Mononuclear cell (primary cell): Measurements from ENCODE around the gene B4GALT7. TPM values are rescaled to one million over a fixed set of nuclear protein-coding genes. Genes with fewer than 3 reads are reported as not detected.
A peak's percentile ranks its signal among the peaks of the same experiment; 100 is the strongest.
"Not testable (repeated sequence)": the region's sequence is repeated elsewhere in the genome, so short reads cannot be mapped to it uniquely, and the experiment has no call there.

ENCODE experiments used
- H3K27me3 ChIP-seq: 2 replicates; pipeline ENCODE4 v1.6.0; 2011; ENCODE audit warnings: low read length, control low read depth; ENCODE audit not compliant: insufficient read depth
- H3K4me1 ChIP-seq: 2 replicates; pipeline ENCODE4 v1.5.1; 2011; ENCODE audit warnings: mild to moderate bottlenecking, low read length, control low read depth; ENCODE audit not compliant: insufficient read depth
- H3K4me3 ChIP-seq: 2 replicates; pipeline ENCODE4 v1.5.1; 2011; ENCODE audit warnings: mild to moderate bottlenecking, low read length, moderate library complexity
- H3K9me3 ChIP-seq: 2 replicates; pipeline ENCODE4 v1.5.1; 2011; ENCODE audit warnings: low read depth, mild to moderate bottlenecking, control low read depth, low read length
- total RNA-seq: library from RNA; depleted of rRNA; stranded (reverse); fragments of >200 nt; gene quantifications from one replicate; pipeline ENCODE4 v1.2.3, GENCODE V29; 2012

Gene B4GALT7, protein sequence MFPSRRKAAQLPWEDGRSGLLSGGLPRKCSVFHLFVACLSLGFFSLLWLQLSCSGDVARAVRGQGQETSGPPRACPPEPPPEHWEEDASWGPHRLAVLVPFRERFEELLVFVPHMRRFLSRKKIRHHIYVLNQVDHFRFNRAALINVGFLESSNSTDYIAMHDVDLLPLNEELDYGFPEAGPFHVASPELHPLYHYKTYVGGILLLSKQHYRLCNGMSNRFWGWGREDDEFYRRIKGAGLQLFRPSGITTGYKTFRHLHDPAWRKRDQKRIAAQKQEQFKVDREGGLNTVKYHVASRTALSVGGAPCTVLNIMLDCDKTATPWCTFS
- 11.5 TPM for total RNA-seq

DNA sequence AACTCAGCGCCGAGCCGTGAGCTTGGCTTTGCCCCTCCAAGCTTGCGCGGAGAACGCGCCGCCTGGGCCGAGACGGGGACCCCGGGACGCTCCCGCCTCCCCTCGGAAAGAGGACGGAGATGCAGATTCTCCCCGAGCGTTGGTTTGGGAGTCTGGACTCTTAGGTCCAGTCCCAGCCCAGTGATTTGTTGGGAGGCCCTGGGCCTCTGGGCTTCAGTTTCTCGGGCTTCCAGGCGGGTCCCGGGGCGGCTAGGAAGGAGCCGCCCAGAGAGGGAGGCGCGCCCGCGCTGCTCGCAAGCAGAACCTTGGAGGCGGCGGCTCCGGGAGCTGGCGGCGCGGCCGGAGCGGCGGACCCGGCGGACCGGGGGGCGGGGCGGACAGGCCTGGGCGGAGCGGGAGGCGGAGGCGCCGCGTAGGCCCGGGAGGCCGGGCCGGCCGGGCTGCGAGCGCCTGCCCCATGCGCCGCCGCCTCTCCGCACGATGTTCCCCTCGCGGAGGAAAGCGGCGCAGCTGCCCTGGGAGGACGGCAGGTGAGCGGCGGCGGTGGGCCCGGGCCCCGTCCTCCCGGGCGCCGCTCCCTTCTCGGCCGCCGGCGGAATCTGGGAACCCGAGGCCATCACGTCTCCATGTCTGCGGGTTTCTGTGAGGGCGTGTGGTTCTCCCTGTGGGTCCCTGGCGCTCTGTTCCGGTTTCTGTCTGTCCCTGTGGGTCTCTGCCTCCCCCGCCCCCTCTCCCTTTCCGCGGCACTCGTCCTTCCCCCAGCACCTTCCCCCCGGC is at the start of gene B4GALT7:
B4GALT7 (plus strand) TSS at position 402 of the 777 bp plus-strand sequence; CDS start at position 481, 79 bp downstream.
- no peaks in the 10 kb centered on the region for H3K27me3 ChIP-seq
- H3K9me3 ChIP-seq = no peaks in the 10 kb centered on the region
- peak within 1 kb of the TSS; percentile 73 for H3K4me3 ChIP-seq
- peaks cover 17% of the 10 kb centered on the region for H3K4me1 ChIP-seq

DNA sequence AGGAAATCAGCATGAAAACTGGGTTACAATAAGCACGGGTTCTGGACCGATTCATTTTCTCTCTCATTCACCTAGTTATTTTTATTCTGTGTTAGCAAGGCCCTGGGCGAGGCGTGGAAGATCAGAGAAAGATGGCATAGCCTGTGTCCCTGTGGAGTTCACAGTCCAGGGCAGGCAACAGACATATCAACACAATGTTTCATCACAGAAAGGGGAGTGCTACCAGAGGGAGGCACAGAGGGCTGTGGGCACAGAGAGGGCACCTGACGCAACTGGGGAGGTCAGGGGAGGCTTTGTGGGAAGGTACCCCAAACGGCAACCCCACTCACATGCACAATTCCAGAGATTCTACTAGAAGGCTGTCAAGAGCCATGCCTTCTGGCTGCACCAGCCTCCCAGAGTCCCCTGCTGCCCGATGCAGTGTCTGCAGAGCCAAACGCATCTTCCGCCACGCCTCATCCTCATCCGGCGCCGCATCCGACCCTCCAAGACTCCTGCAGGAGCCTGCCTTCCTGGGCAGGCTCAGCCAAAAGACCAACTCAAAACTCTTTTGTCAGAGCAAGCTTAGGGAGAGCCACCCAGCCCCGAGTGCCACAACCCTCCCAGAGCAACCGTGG is 47.0 kb upstream of the B4GALT7 start:
- H3K9me3 ChIP-seq = no peaks in the 10 kb centered on the region
- H3K4me3 ChIP-seq = peak overlapping the region; percentile 70
- no peaks in the 10 kb centered on the region for H3K27me3 ChIP-seq
- peaks cover 31% of the 10 kb centered on the region for H3K4me1 ChIP-seq

DNA sequence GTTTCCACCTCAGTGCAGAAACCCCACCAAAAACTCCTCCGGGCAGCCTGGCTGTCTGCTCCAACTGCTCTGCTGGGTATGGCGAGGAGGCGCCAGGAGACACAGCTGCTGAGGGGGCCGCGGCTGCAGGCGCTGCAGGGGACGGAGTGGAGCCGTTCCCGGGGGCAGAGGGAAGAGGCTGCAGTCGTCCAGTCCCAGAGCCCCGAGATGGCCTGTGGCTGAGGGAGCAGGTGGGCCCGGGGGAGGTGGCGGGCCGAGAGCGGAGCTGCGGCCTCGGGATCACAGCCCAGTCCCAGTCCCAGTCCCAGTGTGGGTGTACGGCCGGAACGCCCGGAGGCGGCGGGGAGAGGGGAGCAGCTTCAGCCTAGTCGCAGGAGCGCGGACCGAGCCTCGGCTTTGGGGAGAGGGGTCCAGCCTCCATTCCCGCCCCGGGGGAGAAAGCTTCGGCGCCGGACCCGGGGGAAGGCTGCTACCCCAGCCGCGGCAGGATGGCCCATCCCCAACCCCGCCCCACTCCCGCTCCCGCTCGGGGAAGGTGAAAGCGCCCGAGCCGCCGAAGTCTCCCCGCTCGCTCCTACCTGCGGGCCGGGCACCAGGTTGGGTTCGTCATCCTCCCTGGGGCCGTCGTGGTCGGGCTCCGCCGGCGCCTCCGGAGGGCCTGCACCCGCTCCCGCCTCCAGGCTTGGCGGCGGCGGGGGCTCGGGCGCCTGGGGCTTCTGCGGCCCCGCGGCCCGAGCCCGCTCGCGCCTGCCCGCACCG is 46.1 kb upstream of the B4GALT7 start:
- peaks cover 24% of the 10 kb centered on the region for H3K4me1 ChIP-seq
- peak overlapping the region; percentile 70 for H3K4me3 ChIP-seq
- H3K9me3 ChIP-seq = no peaks in the 10 kb centered on the region
- H3K27me3 ChIP-seq = no peaks in the 10 kb centered on the region

DNA sequence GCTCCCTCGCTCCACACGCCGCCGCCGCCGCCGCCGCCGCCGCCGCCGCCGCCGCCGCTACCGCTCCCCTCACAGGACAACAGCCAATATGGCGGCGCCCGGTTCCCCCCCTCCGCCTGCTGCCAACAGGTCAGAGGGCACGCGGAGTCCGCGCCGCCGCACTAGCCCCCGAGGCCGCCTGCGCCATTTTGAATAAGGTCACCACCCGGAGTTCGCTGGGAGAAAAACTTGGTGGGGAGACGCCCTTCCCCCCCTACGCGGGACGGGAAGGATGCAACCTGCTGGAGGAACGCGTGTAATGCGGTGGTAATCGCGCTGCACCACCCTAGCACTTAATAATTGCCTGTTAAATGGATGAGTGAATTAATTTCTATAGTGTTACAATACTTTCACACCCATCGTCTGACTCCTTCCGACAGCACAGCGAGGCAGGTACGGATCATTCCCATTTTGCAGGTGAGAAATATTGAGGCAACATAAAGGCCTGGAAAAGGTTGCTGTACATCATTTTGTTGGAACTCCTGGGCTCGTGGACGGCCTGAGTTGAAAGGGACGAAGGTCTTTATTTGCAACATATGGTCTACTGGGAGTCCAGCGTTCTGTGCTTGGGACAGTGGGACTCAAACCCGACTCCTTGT is 45.3 kb upstream of the B4GALT7 start, which contains the start of gene FAM193B:
FAM193B (minus strand) TSS at position 90 of the 638 bp plus-strand sequence. CDS start 105 bp downstream, outside the sequence.
- H3K9me3 ChIP-seq = no peaks in the 10 kb centered on the region
- peak within 1 kb of the TSS; percentile 70 for H3K4me3 ChIP-seq
- H3K27me3 ChIP-seq = no peaks in the 10 kb centered on the region
- H3K4me1 ChIP-seq = peaks cover 24% of the 10 kb centered on the region

DNA sequence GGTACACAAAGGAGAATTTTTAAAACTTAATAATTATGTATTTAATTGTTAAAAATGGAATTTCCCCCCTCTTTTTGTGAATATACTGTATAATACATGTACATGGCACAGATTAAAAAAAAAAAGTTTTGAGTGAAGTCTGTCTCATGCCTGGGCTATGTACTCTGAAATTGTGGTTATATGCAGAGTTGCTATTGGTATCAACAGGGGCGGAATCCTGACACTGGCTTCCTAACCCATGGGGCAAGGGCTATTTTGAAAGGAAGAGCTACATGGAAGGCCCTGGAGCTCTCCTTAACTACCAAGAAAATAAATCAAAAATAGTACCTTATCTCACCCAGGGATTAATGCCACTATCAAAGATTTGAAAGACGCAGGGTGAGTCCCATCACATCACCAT is 44.7 kb upstream of the B4GALT7 start:
- Histone ChIP-seq H3K9me3 (no peaks in the 10 kb centered on the region), H3K4me1 (peaks cover 24% of the 10 kb centered on the region), H3K27me3 (no peaks in the 10 kb centered on the region), H3K4me3 (no peak overlapping the region)

DNA sequence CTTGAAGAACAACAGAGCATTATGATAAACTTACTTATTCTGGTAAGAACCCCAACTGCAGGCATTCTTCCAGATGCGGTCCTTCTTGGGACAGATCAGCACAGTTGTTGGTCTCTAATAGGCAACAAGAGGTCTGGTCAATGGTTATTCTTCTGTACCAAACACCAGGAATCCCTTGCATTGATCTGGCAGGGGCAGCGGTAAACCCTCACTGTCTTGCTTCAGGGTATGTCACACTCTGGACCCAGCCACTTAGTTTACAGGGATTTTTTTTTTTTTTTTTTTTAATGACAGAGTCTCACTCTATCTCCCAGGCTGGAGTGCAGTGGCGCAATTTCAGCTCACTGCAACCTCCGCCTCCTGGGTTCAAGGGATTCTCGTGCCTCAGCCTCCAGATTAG is 44.3 kb upstream of the B4GALT7 start:
- no peak overlapping the region for H3K4me3 ChIP-seq
- peaks cover 21% of the 10 kb centered on the region for H3K4me1 ChIP-seq
- no peaks in the 10 kb centered on the region for H3K9me3 ChIP-seq
- no peaks in the 10 kb centered on the region for H3K27me3 ChIP-seq

DNA sequence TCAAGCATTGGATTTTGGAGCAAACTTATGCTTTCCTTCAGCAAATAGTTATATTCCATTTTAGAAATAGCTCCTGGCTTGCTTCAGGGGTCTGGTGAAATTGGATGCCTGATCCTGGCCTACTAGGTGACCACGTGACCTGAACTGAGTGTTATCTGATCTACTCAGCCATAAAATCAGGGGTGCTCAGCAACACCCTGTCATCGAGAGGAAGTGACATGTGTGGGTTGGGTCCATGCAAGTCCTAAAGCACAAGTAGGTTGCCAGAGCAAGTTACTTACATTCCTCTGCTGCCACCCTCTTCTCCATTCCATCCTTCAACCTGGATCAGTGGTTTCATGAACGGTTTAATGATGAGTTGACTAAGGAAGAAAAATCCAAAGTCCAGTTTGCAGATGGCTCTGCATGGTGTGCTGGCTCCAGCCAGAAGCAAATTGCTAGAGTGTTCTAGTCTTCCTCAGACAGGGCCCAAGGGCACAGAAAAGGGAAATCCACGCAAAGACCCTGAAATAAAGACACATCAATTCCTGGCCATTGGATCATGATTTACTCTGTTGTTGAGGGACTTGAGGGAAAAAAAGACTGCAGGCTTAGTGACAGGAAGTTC is 42.8 kb upstream of the B4GALT7 start:
- H3K4me3 ChIP-seq = no peak overlapping the region

DNA sequence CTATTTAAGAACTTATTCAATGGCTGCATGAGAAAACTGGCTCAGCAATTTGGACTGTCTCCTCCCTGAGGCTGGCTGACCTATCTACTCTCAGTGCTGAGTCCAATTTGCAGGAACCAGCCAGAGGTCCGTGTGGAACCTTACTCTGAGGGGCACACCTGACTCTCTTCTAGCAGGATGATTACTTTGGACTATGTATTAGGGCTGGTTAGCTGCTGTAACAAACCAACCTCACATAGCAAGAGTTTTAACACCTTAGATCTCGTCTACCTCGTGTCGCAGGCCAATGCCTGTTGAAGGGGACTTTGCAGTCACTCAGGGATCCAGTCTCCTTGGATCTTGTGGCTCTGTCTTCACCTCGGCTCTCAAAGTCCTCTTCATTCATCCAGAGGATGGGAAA is 42.1 kb upstream of the B4GALT7 start:
- Histone ChIP-seq H3K27me3 (no peaks in the 10 kb centered on the region), H3K9me3 (no peaks in the 10 kb centered on the region), H3K4me3 (no peak overlapping the region), H3K4me1 (peaks cover 16% of the 10 kb centered on the region)

More for the DNA sequence above, 42.8 kb upstream of the B4GALT7 start:
- Histone ChIP-seq H3K27me3 (no peaks in the 10 kb centered on the region), H3K4me1 (peaks cover 21% of the 10 kb centered on the region), H3K9me3 (no peaks in the 10 kb centered on the region)

DNA sequence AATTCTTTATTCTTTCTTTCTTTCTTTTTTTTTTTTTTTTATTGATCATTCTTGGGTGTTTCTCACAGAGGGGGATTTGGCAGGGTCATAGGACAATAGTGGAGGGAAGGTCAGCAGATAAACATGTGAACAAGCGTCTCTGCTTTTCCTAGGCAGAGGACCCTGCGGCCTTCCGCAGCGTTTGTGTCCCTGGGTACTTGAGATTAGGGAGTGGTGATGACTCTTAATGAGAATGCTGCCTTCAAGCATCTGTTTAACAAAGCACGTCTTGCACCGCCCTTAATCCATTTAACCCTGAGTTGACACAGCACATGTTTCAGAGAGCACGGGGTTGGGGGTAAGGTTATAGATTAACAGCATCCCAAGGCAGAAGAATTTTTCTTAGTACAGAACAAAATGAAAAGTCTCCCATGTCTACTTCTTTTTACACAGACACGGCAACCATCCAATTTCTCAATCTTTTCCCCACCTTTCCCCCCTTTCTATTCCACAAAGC is 40.4 kb upstream of the B4GALT7 start:
- H3K9me3 ChIP-seq, H3K27me3 ChIP-seq: not testable (repeated sequence)

DNA sequence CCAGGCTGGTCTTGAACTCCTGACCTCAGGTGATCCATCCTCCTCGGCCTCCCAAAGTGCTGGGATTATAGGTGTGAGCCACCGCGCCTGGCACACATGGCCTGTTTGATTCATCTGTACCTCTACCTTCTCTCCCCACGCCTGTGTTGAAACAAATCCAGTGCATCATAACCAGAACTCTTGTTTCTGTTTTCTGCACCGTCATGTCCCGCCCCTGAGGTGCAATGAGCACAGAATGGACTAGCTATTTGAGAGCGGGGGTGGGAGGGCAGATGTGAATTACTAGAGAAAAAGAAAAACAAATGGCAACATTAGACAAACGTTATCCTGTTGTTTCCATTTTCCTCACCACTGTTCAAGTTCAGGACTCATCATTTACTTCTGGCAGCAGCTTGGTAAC is 34.9 kb upstream of the B4GALT7 start:
- Histone ChIP-seq H3K4me3 (no peak overlapping the region), H3K9me3 (no peaks in the 10 kb centered on the region), H3K4me1 (no peaks in the 10 kb centered on the region), H3K27me3 (no peaks in the 10 kb centered on the region)

More for the DNA sequence above, 40.4 kb upstream of the B4GALT7 start:
- H3K4me1 ChIP-seq, H3K4me3 ChIP-seq: not testable (repeated sequence)

DNA sequence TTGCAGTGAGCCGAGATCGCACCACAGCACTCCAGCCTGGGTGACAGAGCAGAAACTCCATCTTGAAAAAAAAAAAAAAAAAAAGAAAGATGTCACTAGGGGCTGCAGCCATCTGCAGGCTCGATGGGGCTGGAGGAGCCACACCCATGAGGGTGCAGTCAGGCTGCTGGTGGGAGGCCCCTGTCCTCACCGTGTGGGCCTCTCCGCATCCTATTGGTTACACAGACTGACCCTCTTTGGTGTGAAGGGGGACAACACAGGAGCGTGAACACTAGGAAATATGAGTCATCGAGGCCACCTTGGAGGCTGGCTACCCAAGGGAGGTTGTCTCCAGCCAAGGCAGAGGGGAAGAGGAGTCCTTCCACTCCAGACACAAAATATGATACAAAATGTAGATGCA is 31.6 kb upstream of the B4GALT7 start:
- no peak overlapping the region for H3K4me3 ChIP-seq
- H3K9me3 ChIP-seq = no peaks in the 10 kb centered on the region
- no peaks in the 10 kb centered on the region for H3K27me3 ChIP-seq
- H3K4me1 ChIP-seq = no peaks in the 10 kb centered on the region

DNA sequence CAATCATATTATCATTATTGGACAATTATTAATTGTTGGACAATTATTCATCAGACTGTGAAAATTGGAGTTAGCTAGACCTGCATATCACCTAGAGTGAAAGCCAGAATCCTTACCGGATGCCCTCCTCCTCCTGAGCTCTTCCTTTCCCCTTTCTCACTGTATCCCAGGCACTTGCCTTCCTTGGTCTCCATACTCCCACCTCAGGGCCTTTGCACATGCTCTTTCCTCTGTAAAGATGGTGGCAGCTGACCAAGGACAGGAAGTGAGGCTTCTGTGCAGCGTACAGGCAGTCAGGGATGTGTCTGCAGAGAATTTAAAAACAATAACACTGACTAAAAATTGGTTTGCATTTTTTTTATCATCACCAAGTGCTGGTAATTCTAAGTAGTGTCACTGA is 30.0 kb upstream of the B4GALT7 start:
- no peak overlapping the region for H3K4me3 ChIP-seq
- no peaks in the 10 kb centered on the region for H3K4me1 ChIP-seq
- no peaks in the 10 kb centered on the region for H3K9me3 ChIP-seq
- H3K27me3 ChIP-seq = no peaks in the 10 kb centered on the region

DNA sequence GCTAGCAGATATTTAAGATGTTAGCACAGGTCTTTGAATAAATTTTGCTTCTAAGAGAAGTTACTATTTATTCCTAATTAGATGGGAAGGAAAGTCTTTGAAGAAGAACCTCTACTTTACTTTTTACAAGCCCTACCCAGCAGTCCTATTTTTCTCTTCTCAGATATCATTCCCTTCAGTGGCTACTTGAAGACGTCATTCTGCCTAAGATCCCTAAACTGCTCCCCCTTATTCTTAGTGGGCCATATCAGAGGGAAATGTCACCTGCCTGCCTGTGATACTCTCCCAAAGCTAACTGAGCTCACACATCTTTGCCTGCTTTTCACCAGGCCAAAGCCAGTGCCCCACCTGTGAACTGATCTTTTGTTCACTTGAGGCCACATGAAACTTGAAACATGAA is 24.4 kb upstream of the B4GALT7 start:
- Histone ChIP-seq H3K9me3 (no peaks in the 10 kb centered on the region), H3K27me3 (no peaks in the 10 kb centered on the region), H3K4me3 (no peak overlapping the region), H3K4me1 (no peaks in the 10 kb centered on the region)

DNA sequence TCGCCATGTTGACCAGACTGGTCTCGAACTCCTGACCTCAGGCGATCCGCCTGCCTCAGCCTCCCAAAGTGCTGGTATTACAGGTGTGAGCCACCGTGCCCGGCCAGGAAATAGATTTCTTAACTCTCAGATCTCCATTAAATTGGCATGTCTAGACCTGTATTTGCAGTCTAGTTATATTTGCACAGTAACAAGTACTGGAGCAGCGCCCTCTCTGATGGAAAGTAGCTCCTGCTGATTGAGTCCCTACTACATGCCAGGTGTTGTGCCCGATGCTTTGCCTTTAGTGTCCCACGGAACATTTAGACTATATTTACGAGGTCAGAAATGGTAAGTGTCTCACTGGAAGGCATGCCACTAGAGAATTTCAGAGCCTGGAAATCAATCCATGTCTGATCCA is 23.8 kb upstream of the B4GALT7 start:
- Histone ChIP-seq H3K27me3 (no peaks in the 10 kb centered on the region), H3K4me1 (no peaks in the 10 kb centered on the region), H3K4me3 (no peak overlapping the region), H3K9me3 (no peaks in the 10 kb centered on the region)
